Stimulated activated CD4-positive, alpha-beta T cell treated with anti-CD3 and anti-CD28 coated beads, TNF-alpha, amount 100 ng/mL, for 4 hours (primary cell): ENCODE measurements around the gene DHRS13.
A peak's percentile ranks its signal among the peaks of the same experiment; 100 is the strongest.

Experiments used
- DNase-seq, 3 experiments: peaks; one replicate each; pipeline ENCODE4 v3.0.0-alpha.2; 2020; ENCODE audit warnings: low read depth in 3 of 3

Gene DHRS13

DNA sequence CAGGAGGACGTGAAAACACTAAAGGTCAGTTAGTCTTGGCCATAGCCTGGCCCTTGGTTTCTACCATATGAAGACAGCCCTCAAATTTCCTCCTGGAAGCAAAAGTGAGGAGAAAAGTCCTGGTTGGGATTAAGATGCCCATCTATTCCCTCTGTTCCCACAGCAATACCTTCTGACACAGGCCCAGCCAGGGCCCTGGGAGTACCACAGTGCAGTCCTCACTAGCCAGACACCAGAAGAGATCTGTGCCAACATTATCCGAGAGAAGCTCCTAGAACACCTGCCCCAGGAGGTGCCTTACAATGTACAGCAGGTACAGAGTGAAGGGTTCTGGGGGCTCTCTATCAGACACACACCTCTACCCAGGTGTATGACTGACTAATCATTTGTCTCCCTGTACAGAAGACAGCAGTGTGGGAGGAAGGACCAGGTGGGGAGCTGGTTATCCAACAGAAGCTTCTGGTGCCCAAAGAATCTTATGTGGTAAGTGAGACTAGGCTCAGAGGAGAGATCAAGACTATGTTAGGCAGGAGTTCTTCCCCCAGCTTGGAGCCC is 44.0 kb downstream of the DHRS13 start:
- no peak for DNase-seq

DNA sequence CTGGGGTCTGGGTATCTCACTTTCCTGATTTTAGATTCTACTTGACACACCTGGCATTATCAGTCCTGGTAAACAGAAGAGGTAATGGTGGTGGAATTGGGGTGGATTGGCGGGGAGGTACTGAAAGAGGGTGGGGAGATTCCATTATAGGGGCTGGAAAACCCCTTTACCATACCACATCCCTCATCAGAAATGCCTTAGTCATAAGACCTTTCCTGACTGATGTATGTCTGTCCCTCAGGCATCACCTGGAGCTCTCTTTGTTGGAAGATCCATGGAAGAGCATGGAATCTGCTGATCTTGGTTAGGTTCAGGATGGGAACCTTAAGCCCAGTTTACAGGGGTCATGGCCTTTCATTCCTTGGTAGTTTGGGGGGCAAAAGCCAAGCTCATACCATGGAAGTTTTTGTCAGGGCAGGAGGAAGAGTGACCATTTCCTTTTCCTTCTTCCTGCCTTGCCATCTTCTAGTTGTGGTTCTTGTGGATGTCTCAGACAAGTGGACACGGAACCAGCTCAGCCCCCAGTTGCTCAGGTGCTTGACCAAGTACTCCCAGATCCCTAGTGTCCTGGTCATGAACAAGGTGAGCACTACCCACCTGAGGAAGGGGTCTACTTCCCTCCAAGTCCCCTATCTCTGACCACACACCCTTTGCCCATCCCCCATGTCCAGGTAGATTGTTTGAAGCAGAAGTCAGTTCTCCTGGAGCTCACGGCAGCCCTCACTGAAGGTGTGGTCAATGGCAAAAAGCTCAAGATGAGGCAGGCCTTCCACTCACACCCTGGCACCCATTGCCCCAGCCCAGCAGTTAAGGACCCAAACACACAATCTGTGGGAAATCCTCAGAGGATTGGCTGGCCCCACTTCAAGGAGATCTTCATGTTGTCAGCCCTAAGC is 44.7 kb downstream of the DHRS13 start:
- no peak for DNase-seq

DNA sequence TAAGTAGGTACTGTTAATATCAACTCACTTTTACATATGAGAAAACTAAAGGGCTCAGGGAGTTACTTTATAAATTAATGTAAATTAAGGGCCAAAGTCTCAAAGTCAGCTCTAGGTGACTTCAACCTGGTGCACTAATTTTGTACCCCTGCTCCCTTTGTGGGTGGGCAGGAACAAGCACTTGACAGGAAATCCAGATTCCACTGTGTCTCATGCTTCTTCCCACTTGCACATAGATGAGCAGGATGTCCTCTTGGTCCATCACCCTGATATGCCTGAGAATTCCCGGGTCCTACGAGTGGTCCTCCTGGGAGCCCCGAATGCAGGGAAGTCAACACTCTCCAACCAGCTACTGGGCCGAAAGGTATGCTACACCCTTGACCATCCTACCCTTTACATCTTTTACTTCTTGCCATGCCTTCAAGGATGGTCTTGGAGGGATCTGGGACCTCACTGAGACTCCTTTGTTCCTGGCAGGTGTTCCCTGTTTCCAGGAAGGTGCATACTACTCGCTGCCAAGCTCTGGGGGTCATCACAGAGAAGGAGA is 46.8 kb downstream of the DHRS13 start:
- DNase-seq = no peak

DNA sequence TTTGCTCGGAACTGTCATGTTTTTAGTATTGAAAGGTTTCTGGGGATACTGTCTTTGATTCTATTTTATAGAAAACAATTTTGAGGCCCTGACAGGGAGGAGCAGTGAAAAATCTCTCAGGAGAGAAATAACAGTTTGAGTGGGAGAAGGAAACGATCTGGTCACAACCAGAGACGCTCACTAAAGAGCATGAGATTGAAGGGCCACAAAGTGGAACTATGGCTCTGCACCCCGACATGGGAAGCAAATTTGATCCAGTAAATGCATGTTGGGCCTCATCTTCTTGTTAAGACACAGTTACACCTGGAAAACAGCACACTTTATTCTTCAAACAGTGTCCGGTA is 47.6 kb downstream of the DHRS13 start:
- DNase-seq = no peak

DNA sequence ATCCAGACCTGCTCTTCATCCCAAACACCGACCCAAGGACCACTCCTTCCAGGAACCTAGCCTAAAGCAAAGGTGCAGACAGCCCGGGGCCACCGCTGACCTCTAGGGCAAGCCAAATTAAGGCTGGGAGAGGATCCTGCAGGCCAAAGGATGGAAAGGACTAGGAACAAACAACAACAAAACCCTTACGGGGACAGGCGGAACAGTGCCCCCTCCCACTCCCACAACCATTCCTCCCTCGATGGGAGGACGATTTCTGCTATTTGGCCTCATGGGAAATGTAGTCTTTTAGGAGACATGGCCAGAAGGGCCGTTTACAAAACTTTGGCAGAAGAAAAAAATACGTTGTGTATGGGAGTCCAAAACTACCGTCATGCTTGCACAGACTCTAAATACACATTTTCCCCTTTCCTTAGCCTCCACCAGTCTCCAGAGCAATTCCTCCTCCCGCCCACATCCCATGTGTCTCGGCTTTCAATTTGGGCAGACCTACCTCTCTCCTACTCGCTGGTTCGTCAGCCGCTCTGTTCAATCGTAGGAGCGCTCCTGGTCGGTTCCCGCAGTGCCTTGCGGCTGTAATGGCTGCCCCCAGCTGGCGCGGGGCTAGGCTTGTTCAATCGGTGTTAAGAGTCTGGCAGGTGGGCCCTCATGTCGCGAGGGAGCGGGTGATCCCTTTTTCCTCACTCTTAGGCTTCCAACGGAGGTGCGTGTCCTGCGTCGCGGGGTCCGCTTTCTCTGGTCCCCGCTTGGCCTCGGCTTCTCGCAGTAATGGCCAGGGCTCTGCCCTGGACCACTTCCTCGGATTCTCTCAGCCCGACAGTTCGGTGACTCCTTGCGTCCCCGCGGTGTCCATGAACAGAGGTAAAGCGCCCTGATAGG is 48.2 kb downstream of the DHRS13 start, which contains the start of gene ERAL1:
Gene ERAL1, plus strand, starts transcription at position 560 of the 879 bp plus-strand sequence. Its CDS starts 19 bp downstream, at position 579.
- DNase-seq = peak; percentile 63 to 73 (median 65)

DNA sequence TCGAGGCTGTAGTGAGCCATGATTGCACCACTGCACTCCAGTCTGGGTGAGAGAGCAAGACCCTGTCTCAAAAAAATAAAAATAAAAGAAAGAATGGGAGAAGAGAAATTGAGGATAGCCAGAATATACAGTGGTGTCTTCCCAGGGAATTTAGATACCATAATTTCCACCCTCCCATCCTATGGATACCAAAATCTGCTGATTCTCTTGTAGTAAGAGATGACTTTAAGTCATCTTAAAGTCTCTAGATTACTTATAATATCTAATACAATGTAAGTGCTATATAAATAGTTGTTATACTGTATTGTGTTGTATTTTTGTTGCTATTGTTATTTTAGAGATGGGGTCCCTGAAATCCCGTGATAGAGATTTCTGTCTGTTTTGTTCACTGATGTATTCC is 49.6 kb downstream of the DHRS13 start:
- no peak for DNase-seq

DNA sequence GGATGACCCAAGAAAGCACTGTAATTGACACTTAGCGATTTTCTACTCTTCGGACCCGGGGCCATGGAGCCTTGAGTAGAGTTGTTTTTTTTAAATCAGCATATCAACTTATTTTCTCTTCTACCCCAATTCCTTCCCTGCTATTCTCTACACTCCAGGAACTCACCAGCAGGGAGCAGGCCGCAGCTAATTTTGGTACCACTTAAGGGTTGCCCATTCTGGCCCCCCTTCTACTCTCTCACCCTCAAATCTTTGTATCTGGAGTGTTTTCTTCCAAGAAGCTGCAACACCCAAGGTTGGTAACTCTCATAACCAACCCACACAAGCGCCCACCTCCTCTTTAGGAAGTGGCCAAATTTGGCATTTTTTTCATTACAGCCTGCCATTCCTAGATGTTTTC is 53.6 kb downstream of the DHRS13 start:
- no peak for DNase-seq

DNA sequence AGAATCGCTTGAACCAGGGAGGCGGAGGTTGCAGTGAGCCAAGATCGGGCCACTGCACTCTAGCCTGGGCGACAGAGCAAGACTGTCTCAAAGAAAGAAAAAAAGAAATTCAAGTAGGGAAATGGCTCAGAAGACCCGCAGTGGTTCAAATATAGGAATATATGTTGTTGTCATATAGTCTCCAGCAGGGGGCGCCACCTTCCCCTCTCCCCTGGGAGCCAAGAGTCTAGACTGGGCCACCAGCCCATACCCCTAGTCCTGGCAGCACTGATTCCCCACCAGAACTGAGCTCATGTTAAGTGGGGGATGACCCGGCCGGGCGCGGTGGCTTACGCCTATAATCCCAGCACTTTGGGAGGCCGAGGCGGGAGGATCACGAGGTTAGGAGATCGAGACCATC is 54.2 kb downstream of the DHRS13 start:
- DNase-seq = peak; percentile 15 to 36 (median 36)
